HG02610 (cell line): ENCODE measurements around the gene FBN1.

Source experiments
- ATAC-seq: cut with Tn5 transposase; IDR thresholded peaks from one replicate; pipeline ENCODE4 v1.9.1; 2021; ENCODE audit warnings: mild to moderate bottlenecking, moderate library complexity; ENCODE audit not compliant: unreplicated experiment

The FBN1 gene

DNA sequence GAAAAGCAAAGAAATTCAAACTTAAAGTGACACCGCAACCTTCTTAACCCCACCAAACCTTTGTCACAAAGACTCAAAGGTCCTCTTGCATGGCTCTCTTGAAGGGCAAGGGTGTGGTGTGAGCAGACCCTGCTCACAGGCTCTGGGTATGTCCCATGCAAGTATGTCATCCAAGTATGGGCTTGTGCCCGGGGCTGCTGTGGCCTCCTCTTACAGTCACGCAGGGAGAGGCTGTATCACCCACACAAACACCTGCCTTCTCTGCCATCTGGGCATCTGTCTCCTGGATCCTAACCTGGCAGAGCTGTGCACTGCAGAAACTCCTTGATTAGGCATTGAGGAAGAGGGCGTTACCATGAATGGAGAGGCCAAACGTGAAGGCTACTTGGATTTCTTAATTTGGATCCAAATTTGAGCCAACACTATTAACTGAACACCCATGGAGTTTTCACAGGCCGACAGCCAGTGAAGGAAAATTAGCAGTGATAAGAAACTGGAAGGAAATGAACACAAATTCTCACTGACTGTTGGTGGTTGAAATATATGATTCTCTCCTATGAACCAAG, 167.6 kb downstream of the FBN1 start:
- ATAC-seq, result no peak

- no peak for ATAC-seq
Observed at GRCh38 chr15:48475600-48476395, 169.7 kb downstream of the FBN1 start.

GRCh38 chr15:48473667-48474066, 171.8 kb downstream of the FBN1 start:
- ATAC-seq, result no peak

DNA sequence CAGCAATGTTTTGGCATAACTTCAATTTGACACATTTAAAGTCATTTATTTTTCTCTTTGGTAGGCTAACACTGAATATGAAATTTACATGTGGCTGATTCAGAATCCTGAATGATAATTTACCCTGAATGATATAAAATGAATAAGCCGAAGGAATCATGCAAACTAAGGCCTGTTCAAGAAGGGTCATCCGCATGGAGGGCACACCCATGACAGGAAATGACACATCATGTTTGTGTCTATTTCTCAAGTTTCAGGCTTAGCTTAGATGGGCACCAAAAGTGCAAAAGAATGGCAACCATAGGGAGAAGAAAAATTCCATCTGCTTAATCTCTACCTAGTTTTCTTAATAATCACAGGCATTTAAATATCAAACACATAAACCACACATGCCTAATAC, 172.8 kb downstream of the FBN1 start:
- ATAC-seq, result no peak

GRCh38 chr15:48471073-48471472, 174.4 kb downstream of the FBN1 start:
- no peak for ATAC-seq

- ATAC-seq, result no peak
Observed at GRCh38 chr15:48470096-48470495, 175.4 kb downstream of the FBN1 start.

GRCh38 chr15:48469681-48470080, 175.8 kb downstream of the FBN1 start:
- no peak for ATAC-seq

DNA sequence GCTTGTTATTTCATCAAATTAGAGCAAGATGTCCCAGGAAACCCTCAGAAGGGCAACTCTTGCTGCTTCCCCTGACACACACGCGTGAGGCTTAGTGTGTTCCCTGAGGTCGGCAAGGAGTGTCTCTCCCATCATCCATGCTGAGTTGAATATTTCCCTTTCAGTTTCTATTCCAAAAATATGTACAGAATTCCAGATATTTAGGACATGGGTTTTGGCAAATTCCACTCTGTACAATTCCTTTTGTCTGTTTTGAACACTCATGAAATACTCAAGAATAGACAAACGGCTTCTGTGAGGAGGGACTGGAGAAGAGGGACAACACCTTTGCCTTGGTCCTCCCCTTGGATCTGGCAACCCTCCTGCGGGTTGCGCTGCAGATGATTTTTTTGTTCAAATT, 176.2 kb downstream of the FBN1 start:
- ATAC-seq, result no peak

DNA sequence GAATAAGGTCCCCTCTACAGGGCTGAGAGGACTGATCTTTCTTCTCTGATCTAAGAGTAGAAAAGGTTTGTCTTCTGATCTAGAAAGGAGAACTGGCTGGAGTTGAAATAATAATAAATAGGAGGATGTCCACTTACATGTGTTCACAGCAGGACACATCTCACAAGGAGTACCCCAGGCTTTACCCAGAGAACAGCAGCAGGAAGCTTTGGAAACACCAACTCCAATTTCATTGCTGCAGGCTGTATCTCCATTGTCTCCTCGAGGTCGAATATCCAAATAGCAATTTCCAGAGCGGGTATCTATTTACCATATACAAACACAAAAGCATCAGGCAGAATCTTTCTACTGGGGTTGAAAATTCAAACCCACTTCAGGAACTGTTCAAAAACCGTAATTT, 177.7 kb downstream of the FBN1 start:
- ATAC-seq, result no peak

- no peak for ATAC-seq
Observed at GRCh38 chr15:48466820-48467219, 178.7 kb downstream of the FBN1 start.

GRCh38 chr15:48466079-48466478, 179.4 kb downstream of the FBN1 start:
- ATAC-seq, result no peak

DNA sequence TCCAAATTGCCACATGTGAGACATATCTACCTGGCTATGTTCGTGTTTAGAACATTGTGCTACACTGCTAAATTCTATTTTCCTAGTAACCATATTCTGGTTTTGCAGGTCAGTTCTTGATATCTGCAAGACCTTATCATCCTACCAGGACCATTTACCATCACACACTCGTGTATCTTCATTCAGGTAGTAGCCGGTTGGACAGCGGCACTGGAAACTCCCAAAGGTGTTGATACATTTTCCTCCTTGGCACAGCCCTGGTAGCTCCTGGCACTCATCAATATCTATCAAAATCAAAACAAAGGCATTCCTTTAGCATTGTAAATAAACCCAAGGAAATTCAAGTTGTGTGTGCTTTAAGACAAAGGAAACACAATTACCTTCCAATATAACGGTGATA, 180.1 kb downstream of the FBN1 start:
- no peak for ATAC-seq

GRCh38 chr15:48463366-48463880, 182.1 kb downstream of the FBN1 start:
- no peak for ATAC-seq

- ATAC-seq, result no peak
Observed at GRCh38 chr15:48462688-48463087, 182.8 kb downstream of the FBN1 start.

DNA sequence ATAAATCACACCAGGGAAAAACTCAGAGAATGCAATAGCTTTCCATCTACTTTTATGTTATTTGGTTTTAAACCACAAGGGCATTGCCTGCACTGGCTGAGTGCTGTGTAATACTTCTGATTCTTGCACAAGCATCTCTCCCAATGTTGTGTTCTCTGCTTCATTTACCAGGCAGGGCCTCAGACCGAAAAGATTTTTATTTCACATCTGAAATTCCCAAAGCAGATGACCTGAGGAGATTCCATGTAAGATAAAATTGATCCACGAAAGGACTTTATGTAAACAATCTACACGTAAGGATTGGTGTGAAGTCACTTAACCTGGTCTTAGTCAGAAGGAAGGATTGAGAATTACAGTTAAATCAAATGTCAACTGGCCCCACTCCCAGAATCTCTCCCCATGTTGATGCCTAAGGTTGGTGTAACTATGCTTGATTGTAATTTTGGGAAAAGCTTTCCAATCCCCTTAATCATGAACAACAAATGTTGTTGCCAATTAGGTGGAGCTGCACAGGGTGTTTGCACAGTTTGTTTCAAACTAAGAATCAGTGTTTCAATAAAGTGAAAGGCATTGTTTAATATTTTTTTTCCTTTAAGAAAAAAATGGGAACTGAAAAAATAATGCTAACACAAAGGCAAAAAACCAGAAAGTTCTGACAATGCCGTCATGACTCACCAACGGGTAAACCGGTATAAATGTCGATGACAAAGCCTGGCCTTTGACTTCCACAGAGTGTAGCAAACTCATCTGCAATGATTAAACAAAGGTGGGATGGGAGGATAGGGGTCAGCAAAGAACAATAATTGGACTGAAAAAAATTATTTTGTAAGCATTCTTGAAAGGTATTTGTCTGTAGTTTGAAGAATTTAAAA, 185.7 kb downstream of the FBN1 start:
- ATAC-seq, result no peak

DNA sequence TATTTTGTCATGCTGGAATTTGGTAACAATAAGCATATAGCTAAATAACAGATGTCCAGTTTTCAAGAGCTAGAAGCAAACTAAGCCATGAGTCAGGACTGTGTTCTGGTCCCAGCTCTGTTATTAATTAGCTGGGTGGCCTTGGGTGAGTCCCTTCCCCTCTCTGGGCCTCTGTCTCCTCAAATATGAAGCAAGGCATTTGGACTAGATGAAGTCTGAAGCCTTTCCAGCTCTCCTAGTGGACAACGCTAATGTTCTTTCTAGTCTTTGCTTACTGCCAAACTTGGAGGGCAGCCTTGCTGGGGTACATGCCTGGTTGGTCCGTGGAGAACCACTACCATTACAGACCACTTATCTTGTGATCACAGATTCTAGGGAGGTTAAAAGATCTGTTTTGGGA, 186.6 kb downstream of the FBN1 start:
- ATAC-seq, result no peak

DNA sequence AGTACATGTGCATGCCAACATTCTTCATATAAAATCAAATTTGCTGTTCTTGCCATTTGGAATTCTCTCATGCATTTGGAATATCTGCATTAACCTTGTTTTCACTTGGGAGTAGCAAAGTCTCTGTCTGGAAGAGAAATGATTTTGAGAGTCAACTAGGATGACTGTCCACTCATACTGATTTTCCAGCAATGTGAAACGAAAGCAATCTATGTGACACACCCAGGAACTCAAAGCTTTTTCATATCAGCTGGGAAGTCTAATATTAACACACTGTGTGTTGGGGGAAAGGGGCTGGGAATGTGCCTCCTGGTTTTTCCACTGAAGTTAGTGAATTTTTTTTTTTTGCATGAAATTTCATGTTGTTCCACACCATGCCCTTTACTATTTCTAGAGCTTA, 189.4 kb downstream of the FBN1 start:
- ATAC-seq, result no peak

- ATAC-seq, result no peak
Observed at GRCh38 chr15:48451736-48452135, 193.8 kb downstream of the FBN1 start.

DNA sequence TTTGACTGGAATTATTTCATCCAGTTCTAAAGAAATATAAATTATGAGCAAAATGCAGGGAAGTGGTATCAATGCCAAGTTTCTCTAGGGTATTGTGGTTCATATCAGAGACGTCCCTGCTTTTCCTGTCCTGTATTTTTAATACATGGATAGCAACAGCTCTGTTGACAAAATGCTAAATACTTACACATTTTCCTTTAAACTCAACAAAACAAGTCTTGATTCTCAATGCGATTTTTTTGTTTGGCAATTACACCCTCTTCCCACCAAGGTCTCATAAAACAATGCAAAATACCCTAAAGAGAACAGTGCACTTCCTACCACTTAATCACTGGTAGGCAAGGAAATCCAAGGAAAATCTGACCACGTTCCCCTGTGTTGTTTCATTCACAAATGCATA, 194.3 kb downstream of the FBN1 start:
- ATAC-seq, result no peak

DNA sequence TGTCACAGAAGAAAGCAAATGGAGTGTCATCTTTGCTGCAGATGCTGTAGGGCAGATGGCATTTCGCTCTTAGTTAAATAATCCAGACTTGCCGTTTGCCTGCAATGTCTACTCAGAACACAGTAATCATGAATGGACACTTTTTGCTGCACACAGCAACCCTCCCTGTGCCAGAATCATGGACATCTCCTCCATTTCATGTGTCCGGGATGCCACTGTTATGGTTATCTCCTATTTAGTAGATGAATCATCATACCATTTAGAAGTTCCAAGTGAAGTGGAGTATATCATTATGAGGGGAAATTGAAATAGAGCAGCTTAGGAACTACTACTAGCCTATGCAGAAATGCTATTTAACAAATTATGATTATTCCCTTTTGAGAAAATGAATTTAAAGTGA, 195.8 kb downstream of the FBN1 start:
- ATAC-seq, result no peak

GRCh38 chr15:48447657-48448056, 197.9 kb downstream of the FBN1 start:
- no peak for ATAC-seq

GRCh38 chr15:48447058-48447457, 198.5 kb downstream of the FBN1 start:
- ATAC-seq, result no peak
